Activated effector memory CD4-positive, alpha-beta T cell treated with anti-CD3 and anti-CD28 coated beads, Interleukin-2, amount 50 U/mL, for 16 hours (primary cell): Measurements from ENCODE around the gene SLIT3.

ENCODE experiments used
- DNase-seq: peaks from one replicate; pipeline ENCODE4 v3.0.0-alpha.2; 2020

Gene SLIT3

GRCh38 chr5:169098331-169099121, 202.4 kb downstream of the SLIT3 start:
- no peak for DNase-seq

GRCh38 chr5:169097374-169098326, 203.3 kb downstream of the SLIT3 start:
- no peak for DNase-seq

- DNase-seq, result no peak
Measured at GRCh38 chr5:169095976-169096375, 205.0 kb downstream of the SLIT3 start.

GRCh38 chr5:169095410-169095960, 205.5 kb downstream of the SLIT3 start:
- DNase-seq, result no peak

GRCh38 chr5:169094586-169095409, 206.1 kb downstream of the SLIT3 start:
- DNase-seq, result no peak

GRCh38 chr5:169091396-169091980, 209.5 kb downstream of the SLIT3 start:
- DNase-seq, result no peak

GRCh38 chr5:169089343-169089742, 211.6 kb downstream of the SLIT3 start:
- DNase-seq, result no peak

- no peak for DNase-seq
Measured at GRCh38 chr5:169088028-169088725, 212.8 kb downstream of the SLIT3 start.

GRCh38 chr5:169085636-169086035, 215.3 kb downstream of the SLIT3 start:
- no peak for DNase-seq

GRCh38 chr5:169085212-169085611, 215.7 kb downstream of the SLIT3 start:
- DNase-seq, result no peak

- DNase-seq, result no peak
Measured at GRCh38 chr5:169084775-169085174, 216.2 kb downstream of the SLIT3 start.

- DNase-seq, result no peak
Measured at GRCh38 chr5:169083394-169084018, 217.4 kb downstream of the SLIT3 start.

GRCh38 chr5:169081000-169081724, 219.8 kb downstream of the SLIT3 start:
- DNase-seq, result no peak

GRCh38 chr5:169080448-169080911, 220.5 kb downstream of the SLIT3 start:
- no peak for DNase-seq

GRCh38 chr5:169079697-169080096, 221.2 kb downstream of the SLIT3 start:
- DNase-seq, result no peak

GRCh38 chr5:169074839-169075238, 226.1 kb downstream of the SLIT3 start:
- no peak for DNase-seq

GRCh38 chr5:169072233-169072632, 228.7 kb downstream of the SLIT3 start:
- DNase-seq, result no peak

GRCh38 chr5:169070413-169070812, 230.5 kb downstream of the SLIT3 start:
- no peak for DNase-seq

- no peak for DNase-seq
Measured at GRCh38 chr5:169067751-169068173, 233.2 kb downstream of the SLIT3 start.

- DNase-seq, result no peak
Measured at GRCh38 chr5:169065400-169065799, 235.5 kb downstream of the SLIT3 start.
